Natural killer cell (primary cell): Measurements from ENCODE around the gene BACH2. TPM values are rescaled to one million over a fixed set of nuclear protein-coding genes. Genes with fewer than 3 reads are reported as not detected.

Experiments used
- ATAC-seq, 3 donors: fragments of 150-1000 bp in 2 of 3; fragments of 200-7000 bp in 1 of 3; cut with Tn5 transposase; 1 replicate in 1 of 3; 2 replicates in 2 of 3; pipeline ENCODE4 v1.10.0; 2021; ENCODE audit warnings: mild to moderate bottlenecking in 2 of 3, moderate library complexity in 2 of 3
- DNase-seq, 2 donors: peaks; one replicate each; pipeline versions ENCODE4 v3.0.0 to v3.0.0-alpha.2; 2013 to 2021; ENCODE audit warnings: mixed read lengths in 1 of 2
- H3K27ac ChIP-seq: one replicate; pipeline ENCODE4 v1.5.1; 2013; ENCODE audit warnings: mild to moderate bottlenecking, low read length
- H3K27me3 ChIP-seq: one replicate; pipeline ENCODE4 v1.6.1; 2013; ENCODE audit warnings: low read length; ENCODE audit not compliant: control insufficient read depth, insufficient read depth
- H3K36me3 ChIP-seq: one replicate; pipeline ENCODE4 v1.6.1; 2013; ENCODE audit warnings: low read length; ENCODE audit not compliant: control insufficient read depth, insufficient read depth
- H3K4me1 ChIP-seq: one replicate; pipeline ENCODE4 v1.6.1; 2013; ENCODE audit warnings: low read length; ENCODE audit not compliant: control insufficient read depth, insufficient read depth
- H3K4me3 ChIP-seq: one replicate; pipeline ENCODE4 v1.5.1; 2013; ENCODE audit warnings: low read length
- H3K9me3 ChIP-seq: one replicate; pipeline ENCODE4 v1.6.1; 2013; ENCODE audit warnings: low read length; ENCODE audit not compliant: control insufficient read depth, insufficient read depth
- H3K27ac Mint-ChIP-seq, 2 donors: one replicate each; pipeline ENCODE4 v1.8.0; 2022; ENCODE audit warnings: mild to moderate bottlenecking in 2 of 2, mixed read lengths in 2 of 2, moderate library complexity in 1 of 2
- H3K27me3 Mint-ChIP-seq, 2 donors: one replicate each; pipeline ENCODE4 v1.8.0; 2022; ENCODE audit warnings: low read depth in 2 of 2, mixed read lengths in 2 of 2
- H3K36me3 Mint-ChIP-seq: one replicate; pipeline ENCODE4 v1.8.0; 2022; ENCODE audit warnings: mixed read lengths
- H3K4me1 Mint-ChIP-seq, 2 donors: one replicate each; pipeline ENCODE4 v1.8.0; 2022; ENCODE audit warnings: mixed read lengths in 2 of 2
- H3K4me3 Mint-ChIP-seq: one replicate; pipeline ENCODE4 v1.8.0; 2022; ENCODE audit warnings: mild to moderate bottlenecking, moderate library complexity, mixed read lengths
- H3K9me3 Mint-ChIP-seq, 2 donors: one replicate each; pipeline ENCODE4 v1.8.0; 2022; ENCODE audit warnings: mixed read lengths in 2 of 2
- CTCF ChIP-seq: fragments of 200-600 bp; IDR thresholded peaks from one replicate; pipeline ENCODE4 v1.8.0; 2022; ENCODE audit warnings: antibody characterized with exemption
- WGBS: methylation state at CpG from one replicate; pipeline ENCODE4 v1.1.7; 2013; ENCODE audit warnings: missing lambda C conversion rate; ENCODE audit not compliant: insufficient coverage; 5-methylcytosine and 5-hydroxymethylcytosine counted together
- intact Hi-C: fragments of 100-400 bp; cut with micrococcal nuclease; formaldehyde crosslinking; loops from one replicate; pipeline ENCODE4 v1.14.2; 2022
- total RNA-seq, 4 donors: library from RNA; stranded (reverse); fragments of 120-200 nt in 1 of 4; gene quantifications; one replicate each; pipeline versions ENCODE4 v1.2.3 to v1.2.4, GENCODE V29; 2013 to 2022

The BACH2 gene
- total RNA-seq, 3 donors from 2014 or later (not counting 1 experiment from before 2014, with no cell fraction given) = 32.1 to 37.8 (median 32.7) TPM

GRCh38 chr6:89992818-89993217, 303.8 kb downstream of the BACH2 start:
- Histone ChIP-seq H3K4me3 (no peak overlapping the region), H3K9me3 (no peaks in the 10 kb centered on the region), H3K36me3 (peaks cover 3% of the 10 kb centered on the region), H3K27me3 (no peaks in the 10 kb centered on the region), H3K27ac (no peak overlapping the region), H3K4me1 (no peaks in the 10 kb centered on the region)
- 100% methylated on average over 2 of the region's 2 CpGs for WGBS
- intact Hi-C loops = no loop called here
- peaks cover 13 to 17% of the 10 kb centered on the region in 2 donors for H3K4me1 Mint-ChIP-seq
- H3K9me3 Mint-ChIP-seq = no peaks in the 10 kb centered on the region
- H3K36me3 Mint-ChIP-seq = no peaks in the 10 kb centered on the region
- DNase-seq (no peak), ATAC-seq (no peak)
- TF ChIP-seq CTCF = no peak
- no peak overlapping the region for H3K4me3 Mint-ChIP-seq
- H3K27me3 Mint-ChIP-seq = no peaks in the 10 kb centered on the region
- no peak overlapping the region for H3K27ac Mint-ChIP-seq

GRCh38 chr6:89989742-89990141, 306.9 kb downstream of the BACH2 start:
- peaks cover 10% of the 10 kb centered on the region for H3K4me1 ChIP-seq
- no peaks in the 10 kb centered on the region for H3K36me3 ChIP-seq
- Mint-ChIP-seq H3K27ac (no peak overlapping the region), H3K36me3 (no peaks in the 10 kb centered on the region), H3K4me3 (no peak overlapping the region), H3K9me3 (no peaks in the 10 kb centered on the region), H3K27me3 (no peaks in the 10 kb centered on the region), H3K4me1 (peaks cover 12 to 35% of the 10 kb centered on the region in 2 donors)
- no peaks in the 10 kb centered on the region for H3K9me3 ChIP-seq
- H3K27me3 ChIP-seq = no peaks in the 10 kb centered on the region
- ATAC-seq = no peak
- H3K4me3 ChIP-seq = no peak overlapping the region
- WGBS = 94% methylated on average over 4 of the region's 4 CpGs
- intact Hi-C loops = no loop called here
- TF ChIP-seq CTCF = no peak
- no peak for DNase-seq
- no peak overlapping the region for H3K27ac ChIP-seq

- no peaks in the 10 kb centered on the region for H3K36me3 ChIP-seq
- 95% methylated on average over 2 of the region's 2 CpGs for WGBS
- H3K27ac Mint-ChIP-seq = no peak overlapping the region
- intact Hi-C loops = no loop called here
- no peak overlapping the region for H3K27ac ChIP-seq
- peaks cover 12 to 35% of the 10 kb centered on the region in 2 donors for H3K4me1 Mint-ChIP-seq
- H3K27me3 Mint-ChIP-seq = no peaks in the 10 kb centered on the region
- no peaks in the 10 kb centered on the region for H3K9me3 ChIP-seq
- no peaks in the 10 kb centered on the region for H3K9me3 Mint-ChIP-seq
- no peak overlapping the region for H3K4me3 ChIP-seq
- DNase-seq = no peak
- no peak overlapping the region for H3K4me3 Mint-ChIP-seq
- ATAC-seq = no peak
- H3K27me3 ChIP-seq = no peaks in the 10 kb centered on the region
- H3K4me1 ChIP-seq = peaks cover 10% of the 10 kb centered on the region
- no peak for TF ChIP-seq CTCF
- no peaks in the 10 kb centered on the region for H3K36me3 Mint-ChIP-seq
Observed at GRCh38 chr6:89987830-89988229, 308.8 kb downstream of the BACH2 start.

GRCh38 chr6:89987140-89987539, 309.5 kb downstream of the BACH2 start:
- Mint-ChIP-seq H3K27me3 (no peaks in the 10 kb centered on the region), H3K9me3 (no peaks in the 10 kb centered on the region), H3K27ac (no peak overlapping the region), H3K36me3 (no peaks in the 10 kb centered on the region), H3K4me3 (no peak overlapping the region), H3K4me1 (peaks cover 12 to 35% of the 10 kb centered on the region in 2 donors)
- DNase-seq = no peak
- Histone ChIP-seq H3K4me3 (no peak overlapping the region), H3K27me3 (no peaks in the 10 kb centered on the region), H3K9me3 (no peaks in the 10 kb centered on the region), H3K36me3 (no peaks in the 10 kb centered on the region), H3K27ac (no peak overlapping the region), H3K4me1 (peaks cover 10% of the 10 kb centered on the region)
- 92% methylated on average over 3 of the region's 3 CpGs for WGBS
- TF ChIP-seq CTCF = no peak
- no peak for ATAC-seq
- intact Hi-C loops = no loop called here
